Smooth muscle cell (in vitro differentiated cells): ENCODE results near the gene SAP30L. TPM values are rescaled to one million over a fixed set of nuclear protein-coding genes. Genes with fewer than 3 reads are reported as not detected.

Source experiments
- DNase-seq: peaks from one replicate; lab custom pipeline; 2025; ENCODE audit not compliant: unreplicated experiment; lab: John Stamatoyannopoulos, UW
- H2AFZ ChIP-seq: fragments of 200-600 bp; sonication (generic); 2 replicates; pipeline ENCODE4 v1.6.0; 2016; ENCODE audit warnings: antibody characterized with exemption, low read depth, mild to moderate bottlenecking
- H3F3A ChIP-seq: fragments of 200-600 bp; sonication (generic); 2 replicates; pipeline ENCODE4 v1.6.0; 2017; ENCODE audit warnings: antibody characterized with exemption, low read depth
- H3K27ac ChIP-seq: fragments of 200-600 bp; sonication (generic); 2 replicates; pipeline ENCODE4 v1.5.1; 2016; ENCODE audit warnings: low read depth, mild to moderate bottlenecking
- H3K27me3 ChIP-seq: fragments of 200-600 bp; sonication (generic); 2 replicates; pipeline ENCODE4 v1.6.1; 2016; ENCODE audit warnings: low read depth, mild to moderate bottlenecking
- H3K36me3 ChIP-seq: fragments of 200-600 bp; sonication (generic); 2 replicates; pipeline ENCODE4 v1.5.1; 2016; ENCODE audit warnings: low read depth
- H3K4me1 ChIP-seq: fragments of 200-600 bp; sonication (generic); 2 replicates; pipeline ENCODE4 v1.5.1; 2016; ENCODE audit warnings: low read depth
- H3K4me2 ChIP-seq: fragments of 200-600 bp; sonication (generic); 2 replicates; pipeline ENCODE4 v1.6.0; 2016; ENCODE audit warnings: mild to moderate bottlenecking
- H3K4me3 ChIP-seq: fragments of 200-600 bp; sonication (generic); 2 replicates; pipeline ENCODE4 v1.5.1; 2016; ENCODE audit warnings: mild to moderate bottlenecking
- H3K79me2 ChIP-seq: fragments of 200-600 bp; sonication (generic); 2 replicates; pipeline ENCODE4 v1.6.0; 2016; ENCODE audit warnings: low read depth, mild to moderate bottlenecking
- H3K9ac ChIP-seq: fragments of 200-600 bp; sonication (generic); 2 replicates; pipeline ENCODE4 v1.6.0; 2016; ENCODE audit warnings: low read depth
- H3K9me3 ChIP-seq: fragments of 200-600 bp; sonication (generic); replicated peaks from 2 replicates; pipeline ENCODE4 v1.5.1; 2016; ENCODE audit warnings: low read depth
- H4K20me1 ChIP-seq: fragments of 200-600 bp; sonication (generic); 2 replicates; pipeline ENCODE4 v1.6.0; 2016; ENCODE audit warnings: low read depth
- WGBS: methylation state at CpG from one replicate; pipeline ENCODE4 v1.1.7; 2016; ENCODE audit warnings: low lambda C conversion rate; 5-methylcytosine and 5-hydroxymethylcytosine counted together
- polyA plus RNA-seq: library from polyadenylated mRNA; unstranded; fragments of >200 nt; fragmentation: Nextera tagmentation; extraction: Ambion mirVana; gene quantifications from 2 replicates; pipeline ENCODE4 v1.2.1, GENCODE V29; 2016
- total RNA-seq: library from RNA; depleted of rRNA; stranded (reverse); fragments of >200 nt; gene quantifications from 2 replicates; pipeline ENCODE4 v1.2.3, GENCODE V29; 2014
- TF ChIP-seq, protein P1 (sequence below): fragments of 200-600 bp; sonication (generic); IDR thresholded peaks from 2 replicates; pipeline ENCODE4 v1.5.1; 2017; ENCODE audit warnings: borderline replicate concordance, mild to moderate bottlenecking, antibody characterized with exemption; ENCODE audit not compliant: insufficient read depth, poor library complexity, severe bottlenecking

The SAP30L gene
- total and polyA plus RNA-seq, 2 experiments from 2014 or later: 32.7 to 44.2 TPM

DNA sequence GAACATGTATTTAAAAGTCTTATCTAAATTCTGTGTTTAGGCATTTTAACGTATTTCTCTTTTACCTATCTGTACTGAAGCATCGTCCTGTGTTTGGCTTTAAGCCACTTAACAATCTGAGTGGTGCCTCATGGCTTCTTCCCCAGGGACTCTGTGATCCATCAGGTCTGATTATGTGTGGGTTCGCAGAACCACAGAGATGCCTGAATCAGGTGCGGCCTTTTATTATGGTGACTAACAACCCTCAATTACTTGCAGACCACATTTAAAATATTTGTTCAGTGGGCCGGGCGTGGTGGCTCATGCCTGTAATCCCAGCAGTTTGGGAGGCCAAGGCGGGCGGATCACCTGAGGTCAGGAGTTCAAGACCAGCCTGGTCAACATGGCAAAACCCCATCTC is 39.6 kb upstream of the SAP30L start:
- Histone ChIP-seq H3K9ac (no peak overlapping the region), H3F3A (no peaks in the 10 kb centered on the region), H3K4me1 (peaks cover 10% of the 10 kb centered on the region), H3K9me3 (no peaks in the 10 kb centered on the region), H3K4me2 (no peak overlapping the region), H3K27me3 (no peaks in the 10 kb centered on the region), H3K27ac (no peak overlapping the region), H3K36me3 (no peaks in the 10 kb centered on the region), H4K20me1 (no peaks in the 10 kb centered on the region), H3K4me3 (no peak overlapping the region), H3K79me2 (no peaks in the 10 kb centered on the region), H2AFZ (no peak overlapping the region)
- DNase-seq: no peak
- 73% methylated on average over 8 of the region's 8 CpGs for WGBS
- TF ChIP-seq, protein P1, sequence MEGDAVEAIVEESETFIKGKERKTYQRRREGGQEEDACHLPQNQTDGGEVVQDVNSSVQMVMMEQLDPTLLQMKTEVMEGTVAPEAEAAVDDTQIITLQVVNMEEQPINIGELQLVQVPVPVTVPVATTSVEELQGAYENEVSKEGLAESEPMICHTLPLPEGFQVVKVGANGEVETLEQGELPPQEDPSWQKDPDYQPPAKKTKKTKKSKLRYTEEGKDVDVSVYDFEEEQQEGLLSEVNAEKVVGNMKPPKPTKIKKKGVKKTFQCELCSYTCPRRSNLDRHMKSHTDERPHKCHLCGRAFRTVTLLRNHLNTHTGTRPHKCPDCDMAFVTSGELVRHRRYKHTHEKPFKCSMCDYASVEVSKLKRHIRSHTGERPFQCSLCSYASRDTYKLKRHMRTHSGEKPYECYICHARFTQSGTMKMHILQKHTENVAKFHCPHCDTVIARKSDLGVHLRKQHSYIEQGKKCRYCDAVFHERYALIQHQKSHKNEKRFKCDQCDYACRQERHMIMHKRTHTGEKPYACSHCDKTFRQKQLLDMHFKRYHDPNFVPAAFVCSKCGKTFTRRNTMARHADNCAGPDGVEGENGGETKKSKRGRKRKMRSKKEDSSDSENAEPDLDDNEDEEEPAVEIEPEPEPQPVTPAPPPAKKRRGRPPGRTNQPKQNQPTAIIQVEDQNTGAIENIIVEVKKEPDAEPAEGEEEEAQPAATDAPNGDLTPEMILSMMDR: no peak

GRCh38 chr5:154406826-154407225 is 39.0 kb upstream of the SAP30L start:
- DNase-seq: no peak
- Histone ChIP-seq H2AFZ (no peak overlapping the region), H3K36me3 (no peaks in the 10 kb centered on the region), H3K27ac (no peak overlapping the region), H3K4me1 (peaks cover 10% of the 10 kb centered on the region), H3K79me2 (no peaks in the 10 kb centered on the region), H3K27me3 (no peaks in the 10 kb centered on the region), H3K4me3 (no peak overlapping the region), H3K4me2 (no peak overlapping the region), H3K9ac (no peak overlapping the region), H3K9me3 (no peaks in the 10 kb centered on the region), H3F3A (no peaks in the 10 kb centered on the region), H4K20me1 (no peaks in the 10 kb centered on the region)
- 68% methylated on average over 4 of the region's 4 CpGs for WGBS
- TF ChIP-seq, protein P1: no peak

GRCh38 chr5:154408811-154409210 is 37.0 kb upstream of the SAP30L start:
- TF ChIP-seq, protein P1: no peak
- Histone ChIP-seq H3K4me1 (peaks cover 10% of the 10 kb centered on the region), H3K9ac (no peak overlapping the region), H3K4me2 (no peak overlapping the region), H3K27me3 (no peaks in the 10 kb centered on the region), H3F3A (no peaks in the 10 kb centered on the region), H3K9me3 (no peaks in the 10 kb centered on the region), H4K20me1 (no peaks in the 10 kb centered on the region), H3K36me3 (no peaks in the 10 kb centered on the region), H3K27ac (no peak overlapping the region), H3K79me2 (no peaks in the 10 kb centered on the region), H2AFZ (no peak overlapping the region), H3K4me3 (no peak overlapping the region)
- 91% methylated on average over 6 of the region's 6 CpGs for WGBS
- no peak for DNase-seq

GRCh38 chr5:154409230-154409840 is 36.5 kb upstream of the SAP30L start:
- H3K4me3 ChIP-seq: no peak overlapping the region
- 96% methylated on average over 15 of the region's 15 CpGs for WGBS

More at GRCh38 chr5:154409230-154409840, 36.5 kb upstream of the SAP30L start:
- no peak overlapping the region for H2AFZ ChIP-seq
- no peaks in the 10 kb centered on the region for H3K36me3 ChIP-seq
- TF ChIP-seq, protein P1: no peak
- no peaks in the 10 kb centered on the region for H4K20me1 ChIP-seq
- H3K27ac ChIP-seq: no peak overlapping the region
- no peaks in the 10 kb centered on the region for H3K79me2 ChIP-seq
- H3K9ac ChIP-seq: no peak overlapping the region
- H3K9me3 ChIP-seq: no peaks in the 10 kb centered on the region
- DNase-seq: no peak
- H3F3A ChIP-seq: no peaks in the 10 kb centered on the region
- H3K27me3 ChIP-seq: no peaks in the 10 kb centered on the region
- H3K4me2 ChIP-seq: no peak overlapping the region
- peaks cover 7% of the 10 kb centered on the region for H3K4me1 ChIP-seq
